Measurements from ENCODE around the gene DOCK6.
A peak's percentile ranks its signal among the peaks of the same experiment; 100 is the strongest.

The DOCK6 gene

DNA sequence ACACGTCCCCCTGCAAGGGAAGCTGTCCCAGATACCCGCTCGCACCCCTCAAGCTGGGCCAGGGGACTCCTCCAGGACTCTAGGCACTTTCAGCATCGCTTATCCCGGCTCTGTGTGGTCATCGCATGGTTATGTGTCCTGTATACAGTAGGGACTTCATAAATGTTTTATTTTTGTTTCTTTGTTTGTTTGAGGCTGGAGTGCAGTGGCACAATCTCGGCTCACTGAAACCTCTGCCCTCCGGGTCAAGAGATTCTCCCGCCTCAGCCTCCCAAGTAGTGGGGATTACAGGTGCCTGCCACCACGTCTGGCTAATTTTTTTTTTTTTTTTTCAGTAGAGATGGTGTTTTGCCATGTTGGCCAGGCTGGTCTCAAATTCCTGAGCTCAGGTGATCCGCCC, 15.4 kb downstream of the DOCK6 start:
- no peak overlapping the region for H2BK120ac ChIP-seq (ENCODE audit: insufficient read depth, low read length, poor library complexity)
- no peak overlapping the region for H3K9ac ChIP-seq (ENCODE audit: low read length)
- peaks cover 15 to 19% of the 10 kb centered on the region in 2 experiments for H3K36me3 ChIP-seq (ENCODE audit: control insufficient read depth in 1 of 2, insufficient read depth in 2 of 2, low read length in 2 of 2)
- H3K4me2 ChIP-seq (ENCODE audit: low read length), result no peak overlapping the region
- DNase-seq, result no peak
- no CpG with 5 or more reads among the region's 11 CpGs for WGBS (ENCODE audit: extremely low coverage, insufficient coverage, insufficient read length)
- no peak overlapping the region for H3K27ac ChIP-seq (ENCODE audit: low read depth, low read length)
- H3K4ac ChIP-seq (ENCODE audit: low read depth, low read length), result no peak overlapping the region
- H4K12ac ChIP-seq (ENCODE audit: low read depth, low read length), result no peak overlapping the region
- no peak overlapping the region for H2BK5ac ChIP-seq (ENCODE audit: low read depth, low read length, poor library complexity)
- no peak overlapping the region for H4K91ac ChIP-seq (ENCODE audit: low read depth, low read length)
- H4K8ac ChIP-seq (ENCODE audit: low read depth, low read length), result no peak overlapping the region
- H3K18ac ChIP-seq (ENCODE audit: low read length), result no peak overlapping the region
- H2AK5ac ChIP-seq (ENCODE audit: low read length), result no peak overlapping the region
- H3K14ac ChIP-seq (ENCODE audit: low read length), result no peak overlapping the region
- H2AFZ ChIP-seq (ENCODE audit: insufficient read depth, low read length, poor library complexity), result no peak overlapping the region
- no peak overlapping the region for H3K4me3 ChIP-seq (ENCODE audit: low read depth, low read length)
- no peaks in the 10 kb centered on the region for H3K79me2 ChIP-seq (ENCODE audit: control insufficient read depth, insufficient read depth, low read length, poor library complexity)
- H3K4me1 ChIP-seq (ENCODE audit: control insufficient read depth in 1 of 2, insufficient read depth in 2 of 2, low read length in 2 of 2), result peaks cover 4% of the 10 kb centered on the region in 2 experiments
- peaks cover 1% of the 10 kb centered on the region for H3K9me3 ChIP-seq (ENCODE audit: insufficient read depth, low read depth, low read length)
- no peaks in the 10 kb centered on the region for H3K79me1 ChIP-seq (ENCODE audit: low read length)
- H2BK12ac ChIP-seq (ENCODE audit: low read length), result no peak overlapping the region
- H3K27me3 ChIP-seq (ENCODE audit: insufficient read depth, low read length), result no peaks in the 10 kb centered on the region
- H3K23ac ChIP-seq (ENCODE audit: low read length), result no peak overlapping the region

DNA sequence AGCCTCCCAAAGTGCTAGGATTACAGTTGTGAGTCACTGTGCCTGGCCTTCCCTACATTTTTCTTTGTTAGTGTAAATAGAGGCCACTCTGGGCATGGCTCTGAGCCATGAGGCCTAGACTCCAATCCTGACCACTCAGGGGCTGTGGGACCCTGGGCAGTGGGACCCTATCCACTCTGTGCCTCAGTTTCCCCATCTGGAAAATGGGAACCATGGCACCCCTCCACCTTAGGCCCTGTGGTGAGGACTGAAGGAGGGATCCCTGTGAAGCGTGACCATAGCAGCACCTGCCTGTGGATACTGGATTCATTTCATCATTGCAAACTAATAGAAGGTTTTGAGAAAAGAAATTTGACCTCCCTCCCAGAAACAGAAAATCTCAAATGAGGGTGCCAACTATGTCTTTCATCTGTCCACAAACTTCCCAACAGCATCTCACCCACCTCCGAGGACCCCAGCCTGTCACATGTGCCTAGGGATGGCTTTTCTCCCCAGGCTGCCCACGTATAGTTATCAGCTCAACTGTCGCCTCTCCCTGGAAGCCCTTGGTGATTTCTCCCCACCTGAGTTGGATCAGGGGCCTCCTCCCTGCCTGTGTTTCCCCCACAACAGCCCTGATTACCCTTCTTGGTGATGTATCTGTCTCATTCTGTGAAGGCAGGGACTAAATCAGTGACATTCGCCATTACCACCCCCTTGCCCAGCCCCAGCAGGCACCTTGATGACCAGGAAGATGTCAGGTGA, 17.3 kb downstream of the DOCK6 start:
- Histone ChIP-seq H3K27ac (ENCODE audit: low read depth, low read length) (no peak overlapping the region), H2AK5ac (ENCODE audit: low read length) (no peak overlapping the region), H3K4ac (ENCODE audit: low read depth, low read length) (no peak overlapping the region), H3K79me2 (ENCODE audit: control insufficient read depth, insufficient read depth, low read length, poor library complexity) (no peaks in the 10 kb centered on the region), H4K12ac (ENCODE audit: low read depth, low read length) (no peak overlapping the region), H3K9ac (ENCODE audit: low read length) (no peak overlapping the region), H3K9me3 (ENCODE audit: insufficient read depth, low read depth, low read length) (peaks cover 1% of the 10 kb centered on the region), H4K91ac (ENCODE audit: low read depth, low read length) (no peak overlapping the region), H3K4me2 (ENCODE audit: low read length) (no peak overlapping the region), H4K8ac (ENCODE audit: low read depth, low read length) (no peak overlapping the region), H3K23ac (ENCODE audit: low read length) (no peak overlapping the region), H3K79me1 (ENCODE audit: low read length) (no peaks in the 10 kb centered on the region), H3K27me3 (ENCODE audit: insufficient read depth, low read length) (no peaks in the 10 kb centered on the region), H3K18ac (ENCODE audit: low read length) (no peak overlapping the region), H3K36me3 (ENCODE audit: control insufficient read depth in 1 of 2, insufficient read depth in 2 of 2, low read length in 2 of 2) (peaks cover 18 to 20% of the 10 kb centered on the region in 2 experiments), H2BK120ac (ENCODE audit: insufficient read depth, low read length, poor library complexity) (no peak overlapping the region), H2BK12ac (ENCODE audit: low read length) (no peak overlapping the region), H2BK5ac (ENCODE audit: low read depth, low read length, poor library complexity) (no peak overlapping the region), H3K4me1 (ENCODE audit: control insufficient read depth in 1 of 2, insufficient read depth in 2 of 2, low read length in 2 of 2) (peaks cover 4% of the 10 kb centered on the region in 2 experiments), H2AFZ (ENCODE audit: insufficient read depth, low read length, poor library complexity) (no peak overlapping the region), H3K4me3 (ENCODE audit: low read depth, low read length) (no peak overlapping the region), H3K14ac (ENCODE audit: low read length) (no peak overlapping the region)
- DNase-seq, result no peak
- WGBS (ENCODE audit: extremely low coverage, insufficient coverage, insufficient read length), result no CpG with 5 or more reads among the region's 5 CpGs

DNA sequence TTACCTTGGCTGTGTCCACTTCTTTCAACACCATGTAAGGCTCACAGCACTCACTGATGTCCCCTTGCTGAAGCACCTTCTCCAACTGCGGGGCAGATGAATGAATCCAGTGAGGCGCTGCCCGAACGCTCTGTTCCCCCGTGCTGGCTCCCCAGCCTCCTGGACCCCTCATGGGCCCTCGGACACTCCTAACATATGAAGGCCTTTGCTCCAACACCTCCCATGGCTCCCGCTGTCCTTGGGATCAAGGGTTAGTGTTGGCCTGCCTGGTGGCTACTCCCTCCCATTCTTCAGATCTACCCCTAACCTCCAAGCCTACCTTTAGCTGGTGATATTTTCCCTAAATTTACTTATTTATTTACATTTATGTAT, 18.5 kb downstream of the DOCK6 start:
- Histone ChIP-seq H4K91ac (ENCODE audit: low read depth, low read length) (no peak overlapping the region), H2BK12ac (ENCODE audit: low read length) (no peak overlapping the region), H2AFZ (ENCODE audit: insufficient read depth, low read length, poor library complexity) (no peak overlapping the region)

DNA sequence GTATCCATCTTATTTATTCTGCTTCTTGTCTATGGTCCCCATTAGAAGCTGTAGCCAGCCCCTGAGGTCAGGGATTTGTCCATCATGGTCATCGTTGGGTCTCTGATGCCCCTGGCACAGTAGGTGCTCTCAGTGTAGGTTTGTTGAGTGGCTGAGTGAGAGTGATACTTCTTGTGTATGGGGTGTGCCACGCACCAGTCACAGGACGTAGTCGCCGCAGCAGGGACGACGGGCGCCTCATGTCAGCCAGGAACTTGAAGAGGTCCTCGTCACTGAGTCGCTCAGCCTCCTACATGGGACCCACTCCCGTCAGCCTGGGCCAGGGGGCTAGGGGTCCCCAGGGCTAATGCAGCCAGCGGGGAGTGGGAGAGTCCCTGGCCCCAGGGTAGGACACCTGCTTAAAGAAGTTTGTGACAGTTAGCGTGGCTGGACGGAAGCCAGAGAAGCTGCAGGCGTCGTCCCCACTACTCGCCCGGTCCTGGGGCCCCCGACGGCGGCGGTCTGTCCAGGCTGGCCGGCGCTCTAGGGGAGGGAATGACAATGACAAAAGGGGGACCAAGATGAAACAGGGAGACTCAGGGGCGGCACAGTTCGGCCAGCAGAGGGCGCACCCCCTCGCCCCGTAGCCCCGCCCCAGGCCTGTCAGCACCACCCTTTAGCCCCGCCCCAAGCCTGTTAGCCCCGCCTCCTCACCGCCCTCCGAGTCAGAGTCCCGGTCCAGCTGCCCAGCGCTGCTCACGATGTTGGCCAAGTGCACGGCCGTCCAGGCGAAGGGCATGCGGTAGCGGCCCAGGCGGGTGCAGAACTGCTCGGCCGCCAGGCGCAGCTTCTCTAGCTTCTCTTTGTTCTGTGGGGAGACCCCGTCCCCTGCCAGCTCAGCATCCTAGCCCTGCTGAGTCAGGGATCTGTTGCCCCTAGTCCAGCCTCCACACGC, 19.2 kb downstream of the DOCK6 start:
- H3K14ac ChIP-seq (ENCODE audit: low read length), result no peak overlapping the region
- H4K8ac ChIP-seq (ENCODE audit: low read depth, low read length), result no peak overlapping the region
- H2AFZ ChIP-seq (ENCODE audit: insufficient read depth, low read length, poor library complexity), result no peak overlapping the region
- H2AK5ac ChIP-seq (ENCODE audit: low read length), result no peak overlapping the region
- H2BK12ac ChIP-seq (ENCODE audit: low read length), result no peak overlapping the region
- H3K4ac ChIP-seq (ENCODE audit: low read depth, low read length), result no peak overlapping the region
- no peak overlapping the region for H3K9ac ChIP-seq (ENCODE audit: low read length)
- peak overlapping the region; percentile 42 for H3K4me2 ChIP-seq (ENCODE audit: low read length)
- no peaks in the 10 kb centered on the region for H3K79me2 ChIP-seq (ENCODE audit: control insufficient read depth, insufficient read depth, low read length, poor library complexity)
- no peaks in the 10 kb centered on the region for H3K27me3 ChIP-seq (ENCODE audit: insufficient read depth, low read length)
- H3K9me3 ChIP-seq (ENCODE audit: insufficient read depth, low read depth, low read length), result peaks cover 1% of the 10 kb centered on the region
- peak overlapping the region; percentile 12 for H4K12ac ChIP-seq (ENCODE audit: low read depth, low read length)
- no peak overlapping the region for H3K4me3 ChIP-seq (ENCODE audit: low read depth, low read length)
- H3K4me1 ChIP-seq (ENCODE audit: control insufficient read depth in 1 of 2, insufficient read depth in 2 of 2, low read length in 2 of 2), result peaks cover 4% of the 10 kb centered on the region in 2 experiments
- H3K36me3 ChIP-seq (ENCODE audit: control insufficient read depth in 1 of 2, insufficient read depth in 2 of 2, low read length in 2 of 2), result peaks cover 18 to 20% of the 10 kb centered on the region in 2 experiments
- H4K91ac ChIP-seq (ENCODE audit: low read depth, low read length), result no peak overlapping the region
- H3K23ac ChIP-seq (ENCODE audit: low read length), result no peak overlapping the region
- no peak overlapping the region for H2BK120ac ChIP-seq (ENCODE audit: insufficient read depth, low read length, poor library complexity)
- no CpG with 5 or more reads among the region's 48 CpGs for WGBS (ENCODE audit: extremely low coverage, insufficient coverage, insufficient read length)
- no peak overlapping the region for H2BK5ac ChIP-seq (ENCODE audit: low read depth, low read length, poor library complexity)
- no peak overlapping the region for H3K27ac ChIP-seq (ENCODE audit: low read depth, low read length)
- no peaks in the 10 kb centered on the region for H3K79me1 ChIP-seq (ENCODE audit: low read length)
- H3K18ac ChIP-seq (ENCODE audit: low read length), result no peak overlapping the region
- peak; percentile 64 to 76 for DNase-seq

More for the DNA sequence above, 18.5 kb downstream of the DOCK6 start:
- Histone ChIP-seq H3K14ac (ENCODE audit: low read length) (no peak overlapping the region), H3K79me1 (ENCODE audit: low read length) (no peaks in the 10 kb centered on the region), H3K23ac (ENCODE audit: low read length) (no peak overlapping the region), H3K4me1 (ENCODE audit: control insufficient read depth in 1 of 2, insufficient read depth in 2 of 2, low read length in 2 of 2) (peaks cover 4% of the 10 kb centered on the region in 2 experiments), H4K12ac (ENCODE audit: low read depth, low read length) (peak overlapping the region; percentile 12), H3K79me2 (ENCODE audit: control insufficient read depth, insufficient read depth, low read length, poor library complexity) (no peaks in the 10 kb centered on the region), H3K9me3 (ENCODE audit: insufficient read depth, low read depth, low read length) (peaks cover 1% of the 10 kb centered on the region), H2BK5ac (ENCODE audit: low read depth, low read length, poor library complexity) (no peak overlapping the region), H3K27ac (ENCODE audit: low read depth, low read length) (no peak overlapping the region), H4K8ac (ENCODE audit: low read depth, low read length) (no peak overlapping the region), H3K4me2 (ENCODE audit: low read length) (peak overlapping the region; percentile 42), H3K18ac (ENCODE audit: low read length) (no peak overlapping the region), H3K27me3 (ENCODE audit: insufficient read depth, low read length) (no peaks in the 10 kb centered on the region), H2AK5ac (ENCODE audit: low read length) (no peak overlapping the region), H3K36me3 (ENCODE audit: control insufficient read depth in 1 of 2, insufficient read depth in 2 of 2, low read length in 2 of 2) (peaks cover 20% of the 10 kb centered on the region in 2 experiments), H2BK120ac (ENCODE audit: insufficient read depth, low read length, poor library complexity) (no peak overlapping the region), H3K4me3 (ENCODE audit: low read depth, low read length) (no peak overlapping the region), H3K4ac (ENCODE audit: low read depth, low read length) (no peak overlapping the region), H3K9ac (ENCODE audit: low read length) (no peak overlapping the region)
- no peak for DNase-seq
- WGBS (ENCODE audit: extremely low coverage, insufficient coverage, insufficient read length), result no CpG with 5 or more reads among the region's 7 CpGs
